Colonic mucosa (tissue), 4 donors: ENCODE results near the gene SLC2A13. TPM values are rescaled to one million over a fixed set of nuclear protein-coding genes. Genes with fewer than 3 reads are reported as not detected.

Source experiments
- DNase-seq: peaks from one replicate; pipeline ENCODE4 v3.0.0-alpha.2; 2020
- H3K27ac ChIP-seq: fragments of 200-600 bp; one replicate; pipeline ENCODE4 v1.8.0; 2021
- H3K27me3 ChIP-seq: fragments of 200-600 bp; one replicate; pipeline ENCODE4 v1.8.0; 2021
- H3K36me3 ChIP-seq: fragments of 200-600 bp; one replicate; pipeline ENCODE4 v1.8.0; 2021
- H3K4me1 ChIP-seq: fragments of 200-600 bp; one replicate; pipeline ENCODE4 v1.8.0; 2021; ENCODE audit warnings: mild to moderate bottlenecking
- H3K4me3 ChIP-seq: fragments of 200-600 bp; one replicate; pipeline ENCODE4 v1.8.0; 2021
- H3K9ac ChIP-seq, 2 donors: one replicate each; pipeline ENCODE4 v1.7.0; 2013; ENCODE audit warnings: control low read depth in 2 of 2, low read depth in 2 of 2, low read length in 2 of 2
- H3K9me3 ChIP-seq: fragments of 200-600 bp; one replicate; pipeline ENCODE4 v1.8.0; 2021
- intact Hi-C: fragments of 100-400 bp; cut with DNase I; formaldehyde crosslinking; loops from one replicate; pipeline ENCODE4 v1.14.1; 2022
- total RNA-seq, 2 donors: library from RNA; stranded (reverse); fragmentation: NEBNext Ultra II Directional in 1 of 2; extraction: Animal tissue kit (Norgen Biotek cat#: 25700) in 1 of 2; gene quantifications; one replicate each; pipeline ENCODE4 v1.2.1, GENCODE V29; 2021
- TF ChIP-seq, protein P1 (sequence below): fragments of 200-600 bp; IDR thresholded peaks from one replicate; pipeline ENCODE4 v1.8.0; 2022; ENCODE audit warnings: antibody characterized with exemption, mild to moderate bottlenecking
- donor health status: healthy.
- donor health status: DM: no; HTN: no; CAD: no.
- donor health status: DM: no; HTN: no; CAD: no.

SLC2A13 gene
- total RNA-seq, 2 donors from 2014 or later = 19.2 to 39.0 TPM

DNA sequence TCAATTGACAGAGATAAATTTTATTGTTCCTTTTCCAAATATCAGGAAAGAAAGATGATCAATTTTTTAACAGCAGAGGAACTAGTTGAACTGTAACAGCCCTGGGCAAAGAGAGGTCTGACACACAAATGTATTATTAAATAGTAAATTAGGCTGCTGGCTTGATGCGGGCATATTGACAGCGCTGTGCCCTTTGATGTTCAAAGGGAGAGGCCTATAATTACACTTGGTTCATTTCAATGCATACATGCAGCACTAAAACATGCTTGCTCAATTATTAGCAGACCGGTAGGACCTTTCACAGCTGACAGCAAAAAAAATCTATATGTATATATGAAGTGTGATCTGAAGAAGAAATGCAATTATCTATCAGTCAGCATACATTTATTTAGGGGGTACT, 219.8 kb downstream of the SLC2A13 start:
- TF ChIP-seq, protein P1, sequence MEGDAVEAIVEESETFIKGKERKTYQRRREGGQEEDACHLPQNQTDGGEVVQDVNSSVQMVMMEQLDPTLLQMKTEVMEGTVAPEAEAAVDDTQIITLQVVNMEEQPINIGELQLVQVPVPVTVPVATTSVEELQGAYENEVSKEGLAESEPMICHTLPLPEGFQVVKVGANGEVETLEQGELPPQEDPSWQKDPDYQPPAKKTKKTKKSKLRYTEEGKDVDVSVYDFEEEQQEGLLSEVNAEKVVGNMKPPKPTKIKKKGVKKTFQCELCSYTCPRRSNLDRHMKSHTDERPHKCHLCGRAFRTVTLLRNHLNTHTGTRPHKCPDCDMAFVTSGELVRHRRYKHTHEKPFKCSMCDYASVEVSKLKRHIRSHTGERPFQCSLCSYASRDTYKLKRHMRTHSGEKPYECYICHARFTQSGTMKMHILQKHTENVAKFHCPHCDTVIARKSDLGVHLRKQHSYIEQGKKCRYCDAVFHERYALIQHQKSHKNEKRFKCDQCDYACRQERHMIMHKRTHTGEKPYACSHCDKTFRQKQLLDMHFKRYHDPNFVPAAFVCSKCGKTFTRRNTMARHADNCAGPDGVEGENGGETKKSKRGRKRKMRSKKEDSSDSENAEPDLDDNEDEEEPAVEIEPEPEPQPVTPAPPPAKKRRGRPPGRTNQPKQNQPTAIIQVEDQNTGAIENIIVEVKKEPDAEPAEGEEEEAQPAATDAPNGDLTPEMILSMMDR = no peak
- H3K27me3 ChIP-seq = no peaks in the 10 kb centered on the region
- no peaks in the 10 kb centered on the region for H3K36me3 ChIP-seq
- H3K9me3 ChIP-seq = no peaks in the 10 kb centered on the region
- H3K27ac ChIP-seq = no peak overlapping the region
- H3K9ac ChIP-seq = no peak overlapping the region
- H3K4me1 ChIP-seq = no peaks in the 10 kb centered on the region
- intact Hi-C loops = no loop called here
- no peak for DNase-seq
- no peak overlapping the region for H3K4me3 ChIP-seq

DNA sequence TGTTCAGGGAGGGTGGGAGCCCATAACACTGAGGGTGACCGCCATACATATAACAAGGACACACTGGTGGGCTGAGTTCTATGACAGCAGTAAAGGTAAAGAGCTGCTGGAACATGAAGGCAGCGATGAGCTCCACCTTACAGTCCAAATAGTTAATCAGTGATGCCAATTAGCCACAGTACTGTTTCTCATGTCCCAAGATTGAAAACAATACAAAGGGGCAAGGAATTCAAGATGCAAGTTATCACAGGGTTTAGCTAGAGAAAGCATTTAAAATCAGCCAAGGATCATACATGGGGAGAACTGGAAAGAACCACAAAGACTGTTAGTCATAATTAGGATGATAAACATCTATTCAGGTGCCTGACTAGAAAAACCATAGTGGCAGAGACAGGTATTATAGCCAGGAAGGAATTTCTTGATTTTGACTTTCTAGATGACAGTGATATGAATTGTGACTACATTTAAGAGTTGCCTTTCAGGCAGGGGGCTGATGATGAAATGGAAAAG, 221.2 kb downstream of the SLC2A13 start:
- Histone ChIP-seq H3K27me3 (no peaks in the 10 kb centered on the region), H3K9me3 (no peaks in the 10 kb centered on the region), H3K27ac (no peak overlapping the region), H3K9ac (no peak overlapping the region), H3K4me3 (no peak overlapping the region), H3K36me3 (no peaks in the 10 kb centered on the region), H3K4me1 (no peaks in the 10 kb centered on the region)
- TF ChIP-seq, protein P1 = no peak
- intact Hi-C loops = no loop called here
- DNase-seq = no peak

DNA sequence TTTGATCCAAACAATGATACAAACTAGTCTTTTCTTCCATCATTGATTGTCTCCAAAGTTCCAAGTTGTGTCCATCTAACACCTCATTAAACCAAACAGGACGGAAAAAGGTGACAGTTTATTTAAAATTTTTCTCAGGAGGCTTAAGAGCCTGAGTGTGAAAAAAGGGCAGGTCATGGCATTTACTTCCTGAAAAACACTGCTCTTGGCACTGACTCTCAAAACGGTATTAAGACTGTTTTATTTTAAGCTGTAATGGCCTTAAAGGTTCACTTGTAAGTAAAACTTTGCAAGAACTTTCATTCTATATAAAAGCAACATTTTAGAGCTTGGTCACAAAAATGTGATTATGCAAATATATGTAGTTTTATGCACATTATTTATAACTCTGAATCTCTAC, 222.5 kb downstream of the SLC2A13 start:
- H3K27ac ChIP-seq = no peak overlapping the region
- H3K36me3 ChIP-seq = no peaks in the 10 kb centered on the region
- TF ChIP-seq, protein P1 = no peak
- DNase-seq = no peak
- H3K9ac ChIP-seq = no peak overlapping the region
- no peaks in the 10 kb centered on the region for H3K9me3 ChIP-seq
- H3K27me3 ChIP-seq = no peaks in the 10 kb centered on the region
- H3K4me1 ChIP-seq = no peaks in the 10 kb centered on the region
- intact Hi-C loops = no loop called here
- no peak overlapping the region for H3K4me3 ChIP-seq

DNA sequence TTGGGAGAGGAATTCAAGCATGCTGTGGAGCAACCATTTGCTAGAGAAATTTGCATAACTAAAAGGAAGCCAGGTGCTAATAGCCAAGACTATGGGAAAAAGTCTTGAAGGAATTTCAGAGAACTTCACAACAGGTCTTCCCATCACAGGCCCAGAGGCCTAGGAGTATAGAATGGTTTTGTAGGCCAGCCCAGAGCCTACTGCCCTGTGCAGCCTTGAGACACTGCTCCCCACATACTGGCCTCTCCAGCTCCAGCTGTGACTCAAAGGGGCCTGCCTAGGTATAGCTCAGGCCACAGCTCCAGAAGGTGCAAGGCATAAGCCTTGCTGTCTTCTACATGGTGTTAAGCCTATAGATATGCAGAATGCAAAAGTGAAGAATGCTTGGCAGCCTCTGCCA, 227.1 kb downstream of the SLC2A13 start:
- H3K9ac ChIP-seq = no peak overlapping the region
- no peaks in the 10 kb centered on the region for H3K27me3 ChIP-seq
- no peaks in the 10 kb centered on the region for H3K36me3 ChIP-seq
- H3K4me3 ChIP-seq = no peak overlapping the region
- DNase-seq = no peak
- intact Hi-C loops = no loop called here
- no peaks in the 10 kb centered on the region for H3K9me3 ChIP-seq
- H3K4me1 ChIP-seq = no peaks in the 10 kb centered on the region
- TF ChIP-seq, protein P1 = no peak
- H3K27ac ChIP-seq = no peak overlapping the region

DNA sequence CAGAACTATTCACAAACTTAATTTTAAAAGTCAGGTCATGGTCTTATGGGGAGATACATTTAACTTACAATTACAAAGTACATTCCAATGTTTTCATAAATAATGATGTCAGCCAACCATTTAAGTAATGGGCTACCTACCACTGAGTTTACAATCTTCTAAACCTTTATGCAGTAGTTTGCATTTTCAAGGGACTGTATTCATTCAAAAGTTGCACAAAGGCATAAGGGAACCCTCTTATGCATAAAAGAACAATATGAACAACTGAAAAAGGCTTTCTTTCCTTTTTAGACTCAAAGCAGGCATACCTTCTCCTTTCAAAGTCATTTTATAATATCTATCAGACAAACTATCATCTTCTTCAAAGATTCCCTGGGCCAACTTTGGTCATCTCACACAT, 230.2 kb downstream of the SLC2A13 start:
- DNase-seq = no peak
- Histone ChIP-seq H3K27me3 (no peaks in the 10 kb centered on the region), H3K4me1 (no peaks in the 10 kb centered on the region), H3K4me3 (no peak overlapping the region), H3K9me3 (no peaks in the 10 kb centered on the region), H3K36me3 (no peaks in the 10 kb centered on the region), H3K27ac (no peak overlapping the region), H3K9ac (no peak overlapping the region)
- TF ChIP-seq, protein P1 = no peak
- intact Hi-C loops = no loop called here
